Fibroblast of lung (primary cell): ENCODE results near the gene CABP4. TPM values are rescaled to one million over a fixed set of nuclear protein-coding genes. Genes with fewer than 3 reads are reported as not detected.

ENCODE experiments used
- DNase-seq, 2 donors: peaks; one replicate each; pipeline versions ENCODE4 v3.0.0 to v3.0.0-alpha.2; 2010; ENCODE audit warnings: low read depth in 2 of 2
- H2AFZ ChIP-seq: 2 replicates; pipeline ENCODE4 v1.5.1; 2012; ENCODE audit warnings: low read length, control low read depth, inconsistent platforms
- H3K27ac ChIP-seq: 2 replicates; pipeline ENCODE4 v1.5.1; 2011; ENCODE audit warnings: low read length, control low read depth; ENCODE audit not compliant: insufficient read depth
- H3K27me3 ChIP-seq: 2 replicates; pipeline ENCODE4 v1.5.1; 2011; ENCODE audit warnings: mild to moderate bottlenecking, low read length; ENCODE audit not compliant: control insufficient read depth, insufficient read depth
- H3K36me3 ChIP-seq: 2 replicates; pipeline ENCODE4 v1.5.1; 2011; ENCODE audit warnings: low read length; ENCODE audit not compliant: control insufficient read depth, insufficient read depth
- H3K4me1 ChIP-seq: 2 replicates; pipeline ENCODE4 v1.5.1; 2011; ENCODE audit warnings: low read length; ENCODE audit not compliant: control insufficient read depth, insufficient read depth; ENCODE audit errors: extremely low read depth
- H3K4me2 ChIP-seq: 2 replicates; pipeline ENCODE4 v1.5.1; 2011; ENCODE audit warnings: low read length, control low read depth; ENCODE audit not compliant: insufficient read depth; ENCODE audit errors: extremely low read depth
- H3K4me3 ChIP-seq, 4 experiments: fragments of 200-600 bp in 1 of 4; sonication (generic) in 1 of 4; replicated peaks in 1 of 4; 2 replicates each; pipeline ENCODE4 v1.5.1; 2011 to 2016; ENCODE audit warnings: low read length in 4 of 4, low read depth in 3 of 4, mild to moderate bottlenecking in 3 of 4, control low read depth in 2 of 4, inconsistent platforms in 1 of 4, mixed read lengths in 1 of 4; ENCODE audit not compliant: insufficient read depth in 1 of 4; ENCODE audit errors: control extremely low read depth in 1 of 4
- H3K79me2 ChIP-seq: 2 replicates; pipeline ENCODE4 v1.5.1; 2012; ENCODE audit warnings: mild to moderate bottlenecking, low read length, inconsistent platforms; ENCODE audit not compliant: control insufficient read depth, insufficient read depth
- H3K9ac ChIP-seq: 2 replicates; pipeline ENCODE4 v1.5.1; 2011; ENCODE audit warnings: mild to moderate bottlenecking, low read length, control low read depth; ENCODE audit not compliant: insufficient read depth
- H3K9me3 ChIP-seq: 2 replicates; pipeline ENCODE4 v1.5.1; 2012; ENCODE audit warnings: low read depth, low read length; ENCODE audit not compliant: control insufficient read depth, insufficient read depth
- H4K20me1 ChIP-seq: 2 replicates; pipeline ENCODE4 v1.5.1; 2011; ENCODE audit warnings: low read length; ENCODE audit not compliant: control insufficient read depth, insufficient read depth; ENCODE audit errors: extremely low read depth
- EZH2 ChIP-seq: IDR thresholded peaks from 2 replicates; pipeline ENCODE4 v1.5.1; 2012; ENCODE audit warnings: low read length, control low read depth, mild to moderate bottlenecking; ENCODE audit errors: missing control alignments
- polyA plus RNA-seq, 2 donors: library from polyadenylated mRNA; depleted of rRNA in 1 of 2; stranded (reverse) in 1 of 2; unstranded in 1 of 2; fragments of >200 nt; gene quantifications; 2 replicates each; pipeline ENCODE4 v1.2.1, GENCODE V29; 2011 to 2012; ENCODE audit warnings: missing spikeins in 1 of 2
- total RNA-seq: library from RNA; depleted of rRNA; stranded (reverse); fragments of >200 nt; gene quantifications from 2 replicates; pipeline ENCODE4 v1.2.1, GENCODE V29; 2014
- TF ChIP-seq, protein P1 (sequence below), 2 donors: IDR thresholded peaks in 1 of 2; conservative IDR thresholded peaks in 1 of 2; 1 replicate in 1 of 2; 2 replicates in 1 of 2; pipeline ENCODE4 v1.5.1; 2011 to 2012; ENCODE audit warnings: low read length in 2 of 2, control low read depth in 1 of 2, inconsistent platforms in 1 of 2, low read depth in 1 of 2, mild to moderate bottlenecking in 1 of 2

The CABP4 gene
- total and polyA plus RNA-seq, 2 donors (not counting 1 experiment from before 2014, with no cell fraction given), result not detected

DNA sequence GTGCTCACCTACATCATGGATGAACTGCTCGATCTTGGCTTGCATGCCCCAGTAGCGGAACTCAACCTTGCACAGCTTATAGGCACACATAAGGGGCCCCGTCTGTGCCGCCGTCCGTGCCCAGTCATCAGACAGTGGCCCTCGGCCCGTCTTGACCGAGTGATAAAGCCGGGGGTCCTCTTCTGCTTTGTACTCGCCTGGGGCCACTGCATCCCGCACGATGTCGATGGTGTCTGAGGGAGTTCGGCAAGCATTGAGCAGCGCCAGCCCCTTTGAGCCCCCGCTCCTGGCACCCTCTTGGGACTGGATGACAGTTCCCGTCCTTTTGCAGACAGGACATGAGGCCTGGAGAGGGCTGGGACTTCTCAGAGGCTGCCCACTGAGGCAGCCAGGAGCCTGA, 46.7 kb downstream of the CABP4 start:
- no peak overlapping the region for H3K9ac ChIP-seq
- no peak for DNase-seq
- no peak overlapping the region for H3K4me2 ChIP-seq
- H3K79me2 ChIP-seq, result no peaks in the 10 kb centered on the region
- no peak overlapping the region for H3K27ac ChIP-seq
- H3K9me3 ChIP-seq, result no peaks in the 10 kb centered on the region
- H3K4me1 ChIP-seq, result peaks cover 6% of the 10 kb centered on the region
- H3K27me3 ChIP-seq, result no peaks in the 10 kb centered on the region
- H3K4me3 ChIP-seq, result no peak overlapping the region
- no peak overlapping the region for H2AFZ ChIP-seq
- H4K20me1 ChIP-seq, result no peaks in the 10 kb centered on the region
- TF ChIP-seq EZH2, result no peak
- TF ChIP-seq, protein P1, sequence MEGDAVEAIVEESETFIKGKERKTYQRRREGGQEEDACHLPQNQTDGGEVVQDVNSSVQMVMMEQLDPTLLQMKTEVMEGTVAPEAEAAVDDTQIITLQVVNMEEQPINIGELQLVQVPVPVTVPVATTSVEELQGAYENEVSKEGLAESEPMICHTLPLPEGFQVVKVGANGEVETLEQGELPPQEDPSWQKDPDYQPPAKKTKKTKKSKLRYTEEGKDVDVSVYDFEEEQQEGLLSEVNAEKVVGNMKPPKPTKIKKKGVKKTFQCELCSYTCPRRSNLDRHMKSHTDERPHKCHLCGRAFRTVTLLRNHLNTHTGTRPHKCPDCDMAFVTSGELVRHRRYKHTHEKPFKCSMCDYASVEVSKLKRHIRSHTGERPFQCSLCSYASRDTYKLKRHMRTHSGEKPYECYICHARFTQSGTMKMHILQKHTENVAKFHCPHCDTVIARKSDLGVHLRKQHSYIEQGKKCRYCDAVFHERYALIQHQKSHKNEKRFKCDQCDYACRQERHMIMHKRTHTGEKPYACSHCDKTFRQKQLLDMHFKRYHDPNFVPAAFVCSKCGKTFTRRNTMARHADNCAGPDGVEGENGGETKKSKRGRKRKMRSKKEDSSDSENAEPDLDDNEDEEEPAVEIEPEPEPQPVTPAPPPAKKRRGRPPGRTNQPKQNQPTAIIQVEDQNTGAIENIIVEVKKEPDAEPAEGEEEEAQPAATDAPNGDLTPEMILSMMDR (conservative IDR thresholded peaks at IDR 0.05 in 1 of 2, IDR thresholded peaks at IDR 0.05 in 1 of 2; ENCODE audit: low read depth in 1 of 2, low read length in 2 of 2), result no peak
- H3K36me3 ChIP-seq, result peaks cover 4% of the 10 kb centered on the region

DNA sequence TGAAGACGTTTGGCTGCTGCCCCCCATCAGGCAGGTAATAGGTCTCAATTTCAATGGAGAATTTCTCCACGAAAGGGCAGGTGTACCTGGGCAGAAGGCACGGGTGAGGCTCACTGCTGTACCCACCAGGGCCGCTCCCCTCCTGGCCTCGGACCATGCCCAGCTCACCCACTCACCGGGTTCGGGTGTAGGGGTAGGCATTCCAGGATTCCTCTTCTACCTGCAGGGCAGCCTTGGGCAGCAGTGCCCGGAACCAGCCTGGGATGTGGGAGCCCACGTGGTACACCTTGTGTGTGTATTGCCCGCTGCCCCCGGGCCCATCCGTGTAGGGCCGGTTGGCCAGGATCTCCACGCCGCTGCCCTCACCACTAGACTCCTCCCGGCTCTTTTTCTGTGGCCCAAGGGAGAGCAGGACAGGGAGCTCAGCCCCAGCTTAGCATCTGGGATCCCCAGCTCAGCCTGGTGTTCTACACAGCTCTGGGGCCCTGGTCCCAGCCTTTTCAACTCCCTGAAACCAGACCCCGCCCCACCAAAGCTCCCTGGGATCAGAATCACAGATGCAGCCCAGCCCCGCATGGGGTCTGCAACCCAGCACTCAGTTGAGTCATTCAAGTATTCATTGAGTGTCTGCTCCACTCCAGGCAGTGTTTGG, 47.3 kb downstream of the CABP4 start:
- no peaks in the 10 kb centered on the region for H3K79me2 ChIP-seq
- DNase-seq, result no peak
- no peak overlapping the region for H2AFZ ChIP-seq
- H3K4me2 ChIP-seq, result no peak overlapping the region
- H3K9ac ChIP-seq, result no peak overlapping the region
- H3K4me3 ChIP-seq, result no peak overlapping the region
- H3K27me3 ChIP-seq, result no peaks in the 10 kb centered on the region
- TF ChIP-seq, protein P1 (conservative IDR thresholded peaks at IDR 0.05 in 1 of 2, IDR thresholded peaks at IDR 0.05 in 1 of 2; ENCODE audit: low read depth in 1 of 2, low read length in 2 of 2), result no peak
- no peak for TF ChIP-seq EZH2
- peaks cover 4% of the 10 kb centered on the region for H3K36me3 ChIP-seq
- H3K27ac ChIP-seq, result no peak overlapping the region
- no peaks in the 10 kb centered on the region for H4K20me1 ChIP-seq
- H3K4me1 ChIP-seq, result peaks cover 10% of the 10 kb centered on the region
- H3K9me3 ChIP-seq, result no peaks in the 10 kb centered on the region

DNA sequence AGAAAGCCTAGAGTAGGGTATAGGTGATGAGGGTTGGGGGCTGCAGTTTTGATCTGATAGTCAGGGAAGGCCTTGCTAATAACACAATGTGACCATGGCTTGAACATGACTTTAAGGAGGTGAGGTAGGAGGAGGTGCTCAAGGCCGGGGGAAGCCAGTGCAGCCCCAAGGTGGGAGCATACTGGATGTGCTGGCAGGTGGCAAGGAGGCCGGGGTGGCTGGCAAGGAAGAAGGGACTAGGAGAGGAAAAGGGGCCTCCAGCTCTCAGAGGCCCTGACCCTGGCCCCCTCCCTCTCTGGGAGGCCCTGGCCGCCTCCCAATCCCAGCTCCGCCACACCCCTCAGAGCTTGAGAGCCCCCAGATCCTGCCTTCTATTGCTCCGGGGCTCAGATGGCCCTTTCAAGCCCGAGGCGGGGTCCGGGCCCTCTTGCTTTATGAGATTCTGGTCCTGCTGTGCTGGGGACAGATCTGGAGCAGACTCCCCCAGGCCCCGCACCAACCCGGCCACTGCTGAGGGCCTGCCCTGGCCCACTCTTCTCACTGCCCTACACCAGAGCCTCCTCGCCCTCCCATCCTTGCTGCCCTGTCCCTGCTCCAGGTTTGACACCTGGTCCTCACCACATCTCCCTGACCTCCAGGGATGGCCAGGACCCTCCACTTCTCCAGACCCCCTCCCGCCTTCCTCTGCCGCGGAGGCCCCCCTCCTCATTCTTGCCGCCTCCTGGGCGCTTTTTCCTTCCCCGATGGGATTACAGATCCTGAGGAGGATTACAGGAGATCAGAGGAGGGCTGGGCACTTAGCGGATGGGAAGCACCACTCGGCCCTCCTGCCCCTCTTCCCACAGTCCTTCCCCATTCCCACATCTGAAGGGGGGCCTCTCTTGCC, 48.2 kb downstream of the CABP4 start:
- no peak overlapping the region for H2AFZ ChIP-seq
- no peak overlapping the region for H3K27ac ChIP-seq
- peak overlapping the region; percentile 80 for H3K4me2 ChIP-seq
- no peaks in the 10 kb centered on the region for H4K20me1 ChIP-seq
- peak overlapping the region; percentile 17 to 70 (median 50) for H3K4me3 ChIP-seq
- no peak for DNase-seq
- peak overlapping the region; percentile 70 for H3K9ac ChIP-seq
- H3K79me2 ChIP-seq, result no peaks in the 10 kb centered on the region
- no peak for TF ChIP-seq EZH2
- TF ChIP-seq, protein P1 (conservative IDR thresholded peaks at IDR 0.05 in 1 of 2, IDR thresholded peaks at IDR 0.05 in 1 of 2; ENCODE audit: low read depth in 1 of 2, low read length in 2 of 2), result no peak
- no peaks in the 10 kb centered on the region for H3K9me3 ChIP-seq
- H3K36me3 ChIP-seq, result peaks cover 4% of the 10 kb centered on the region
- peaks cover 11% of the 10 kb centered on the region for H3K4me1 ChIP-seq
- no peaks in the 10 kb centered on the region for H3K27me3 ChIP-seq
